HUES6 (cell line): ENCODE measurements around the gene CFAP54.

ENCODE experiments used
- H3K27ac ChIP-seq: 2 replicates; pipeline ENCODE4 v1.7.0; 2013; ENCODE audit warnings: low read depth, mild to moderate bottlenecking, low read length, inconsistent platforms
- H3K27me3 ChIP-seq: 2 replicates; pipeline ENCODE4 v1.6.1; 2013; ENCODE audit warnings: low read length; ENCODE audit not compliant: control insufficient read depth, insufficient read depth
- H3K36me3 ChIP-seq: 2 replicates; pipeline ENCODE4 v1.6.1; 2013; ENCODE audit warnings: low read length; ENCODE audit not compliant: control insufficient read depth, insufficient read depth
- H3K4me1 ChIP-seq: 2 replicates; pipeline ENCODE4 v1.6.1; 2013; ENCODE audit warnings: low read length; ENCODE audit not compliant: control insufficient read depth, insufficient read depth
- H3K4me3 ChIP-seq: 2 replicates; pipeline ENCODE4 v1.5.1; 2013; ENCODE audit warnings: low read depth, low read length
- H3K9ac ChIP-seq: one replicate; pipeline ENCODE4 v1.6.1; 2013; ENCODE audit warnings: mild to moderate bottlenecking, low read length
- H3K9me3 ChIP-seq: 2 replicates; pipeline ENCODE4 v1.6.1; 2013; ENCODE audit warnings: low read depth, low read length; ENCODE audit not compliant: control insufficient read depth, insufficient read depth

The CFAP54 gene

GRCh38 chr12:96803969-96804368, 314.6 kb downstream of the CFAP54 start:
- H3K9ac ChIP-seq, result no peak overlapping the region

GRCh38 chr12:96806272-96806671, 316.9 kb downstream of the CFAP54 start:
- Histone ChIP-seq H3K27ac (no peak overlapping the region), H3K27me3 (no peaks in the 10 kb centered on the region), H3K4me1 (no peaks in the 10 kb centered on the region), H3K36me3 (no peaks in the 10 kb centered on the region), H3K4me3 (no peak overlapping the region), H3K9me3 (0 out of 2 replicates have a peak, but pooled peaks cover 2% of the 10 kb centered on the region), H3K9ac (no peak overlapping the region)

More at GRCh38 chr12:96803969-96804368, 314.6 kb downstream of the CFAP54 start:
- H3K4me3 ChIP-seq, result no peak overlapping the region
- H3K27me3 ChIP-seq, result no peaks in the 10 kb centered on the region
- no peaks in the 10 kb centered on the region for H3K36me3 ChIP-seq
- no peaks in the 10 kb centered on the region for H3K4me1 ChIP-seq
- no peak overlapping the region for H3K27ac ChIP-seq
- 0 out of 2 replicates have a peak, but pooled peaks cover 2% of the 10 kb centered on the region for H3K9me3 ChIP-seq

GRCh38 chr12:96807741-96808140, 318.4 kb downstream of the CFAP54 start:
- no peak overlapping the region for H3K9ac ChIP-seq
- no peaks in the 10 kb centered on the region for H3K4me1 ChIP-seq
- 0 out of 2 replicates have a peak, but pooled peaks cover 2% of the 10 kb centered on the region for H3K9me3 ChIP-seq
- H3K27ac ChIP-seq, result no peak overlapping the region
- H3K4me3 ChIP-seq, result no peak overlapping the region
- H3K27me3 ChIP-seq, result no peaks in the 10 kb centered on the region
- no peaks in the 10 kb centered on the region for H3K36me3 ChIP-seq

GRCh38 chr12:96808587-96808986, 319.2 kb downstream of the CFAP54 start:
- Histone ChIP-seq H3K27me3 (no peaks in the 10 kb centered on the region), H3K9ac (no peak overlapping the region), H3K27ac (no peak overlapping the region), H3K9me3 (0 out of 2 replicates have a peak, but pooled peaks cover under 1% of the 10 kb centered on the region), H3K36me3 (no peaks in the 10 kb centered on the region), H3K4me3 (no peak overlapping the region), H3K4me1 (no peaks in the 10 kb centered on the region)

- Histone ChIP-seq H3K36me3 (no peaks in the 10 kb centered on the region), H3K4me1 (no peaks in the 10 kb centered on the region), H3K9ac (no peak overlapping the region), H3K27ac (no peak overlapping the region), H3K27me3 (no peaks in the 10 kb centered on the region), H3K4me3 (no peak overlapping the region), H3K9me3 (no peaks in the 10 kb centered on the region)
Measured at GRCh38 chr12:96809522-96809921, 320.1 kb downstream of the CFAP54 start.

- Histone ChIP-seq H3K4me3 (no peak overlapping the region), H3K36me3 (no peaks in the 10 kb centered on the region), H3K9ac (no peak overlapping the region), H3K9me3 (no peaks in the 10 kb centered on the region), H3K27me3 (no peaks in the 10 kb centered on the region), H3K27ac (no peak overlapping the region), H3K4me1 (no peaks in the 10 kb centered on the region)
Measured at GRCh38 chr12:96810057-96810456, 320.7 kb downstream of the CFAP54 start.

GRCh38 chr12:96810477-96810876, 321.1 kb downstream of the CFAP54 start:
- Histone ChIP-seq H3K4me1 (no peaks in the 10 kb centered on the region), H3K9ac (no peak overlapping the region), H3K4me3 (no peak overlapping the region), H3K36me3 (no peaks in the 10 kb centered on the region), H3K27ac (no peak overlapping the region), H3K27me3 (no peaks in the 10 kb centered on the region), H3K9me3 (no peaks in the 10 kb centered on the region)

GRCh38 chr12:96811083-96811482, 321.7 kb downstream of the CFAP54 start:
- no peaks in the 10 kb centered on the region for H3K27me3 ChIP-seq
- no peaks in the 10 kb centered on the region for H3K9me3 ChIP-seq
- no peaks in the 10 kb centered on the region for H3K36me3 ChIP-seq
- no peak overlapping the region for H3K4me3 ChIP-seq
- no peaks in the 10 kb centered on the region for H3K4me1 ChIP-seq
- no peak overlapping the region for H3K9ac ChIP-seq
- no peak overlapping the region for H3K27ac ChIP-seq

- Histone ChIP-seq H3K27me3 (no peaks in the 10 kb centered on the region), H3K36me3 (no peaks in the 10 kb centered on the region), H3K27ac (no peak overlapping the region), H3K9ac (no peak overlapping the region), H3K4me3 (no peak overlapping the region), H3K4me1 (no peaks in the 10 kb centered on the region), H3K9me3 (no peaks in the 10 kb centered on the region)
Measured at GRCh38 chr12:96812153-96812552, 322.8 kb downstream of the CFAP54 start.

GRCh38 chr12:96814200-96814599, 324.8 kb downstream of the CFAP54 start:
- H3K4me1 ChIP-seq, result no peaks in the 10 kb centered on the region

GRCh38 chr12:96821592-96821991, 332.2 kb downstream of the CFAP54 start:
- H3K9ac ChIP-seq, result no peak overlapping the region
- no peaks in the 10 kb centered on the region for H3K4me1 ChIP-seq
- no peak overlapping the region for H3K27ac ChIP-seq
- H3K27me3 ChIP-seq, result no peaks in the 10 kb centered on the region
- H3K4me3 ChIP-seq, result no peak overlapping the region
- H3K36me3 ChIP-seq, result no peaks in the 10 kb centered on the region
- H3K9me3 ChIP-seq, result no peaks in the 10 kb centered on the region

More at GRCh38 chr12:96814200-96814599, 324.8 kb downstream of the CFAP54 start:
- Histone ChIP-seq H3K36me3 (no peaks in the 10 kb centered on the region), H3K27ac (no peak overlapping the region), H3K9me3 (no peaks in the 10 kb centered on the region), H3K27me3 (no peaks in the 10 kb centered on the region), H3K9ac (no peak overlapping the region), H3K4me3 (no peak overlapping the region)

- Histone ChIP-seq H3K9ac (no peak overlapping the region), H3K27ac (no peak overlapping the region), H3K4me1 (no peaks in the 10 kb centered on the region), H3K4me3 (no peak overlapping the region), H3K27me3 (no peaks in the 10 kb centered on the region), H3K36me3 (no peaks in the 10 kb centered on the region), H3K9me3 (no peaks in the 10 kb centered on the region)
Measured at GRCh38 chr12:96822641-96823040, 333.3 kb downstream of the CFAP54 start.
